GM10248 (cell line): Measurements from ENCODE around the gene OR10AD1.
"Not testable (repeated sequence)": the region's sequence is repeated elsewhere in the genome, so short reads cannot be mapped to it uniquely, and the experiment has no call there.

Source experiments
- CTCF ChIA-PET: fragments of 300-600 bp; sonication (Branson Sonifier 250); formaldehyde crosslinking; extraction: SDS; loops from one replicate; lab custom pipeline; 2021; ENCODE audit warnings: antibody characterized with exemption; lab: Yijun Ruan, JAX
- POLR2A ChIA-PET: fragments of 350-650 bp; sonication (Branson Sonifier 250); formaldehyde crosslinking; extraction: SDS; loops from one replicate; lab custom pipeline; 2020; ENCODE audit warnings: antibody characterized with exemption; lab: Yijun Ruan, JAX
- DNase-seq: peaks from one replicate; pipeline ENCODE4 v3.0.0; 2012; ENCODE audit errors: extremely low spot score
- CTCF ChIP-seq: IDR thresholded peaks from 2 replicates; pipeline ENCODE4 v1.5.1; 2012; ENCODE audit warnings: mild to moderate bottlenecking, low read depth; ENCODE audit errors: extremely low read depth, missing control alignments, control extremely low read depth

OR10AD1 gene

GRCh38 chr12:48156652-48157017 lies 46.5 kb downstream of the OR10AD1 start:
- TF ChIP-seq CTCF = no peak
- no peak for DNase-seq
- POLR2A ChIA-PET = interaction anchor here (0.7 to 1.1 kb wide), 3 partner anchors 11 to 51 kb away, joined by 4 to 6 read pairs (median 5); no protein-coding TSS in a partner anchor
- CTCF ChIA-PET = interaction anchor here (0.8 to 1.8 kb wide), 6 partner anchors 9 to 284 kb away, joined by 3 to 11 read pairs (median 5); no protein-coding TSS in a partner anchor

- POLR2A ChIA-PET, DNase-seq: not testable (repeated sequence)
- CTCF ChIA-PET = interaction anchor here (1.5 kb wide), 1 partner anchor 34 kb away, joined by 5 read pairs; no protein-coding TSS in a partner anchor
These were observed 47.3 kb downstream of the OR10AD1 start for GRCh38 chr12:48155786-48156185.
